Smooth muscle cell (in vitro differentiated cells): ENCODE results near the gene IL1RAP. TPM values are rescaled to one million over a fixed set of nuclear protein-coding genes. Genes with fewer than 3 reads are reported as not detected.

Experiments used
- DNase-seq: peaks from one replicate; lab custom pipeline; 2025; ENCODE audit not compliant: unreplicated experiment; lab: John Stamatoyannopoulos, UW
- H2AFZ ChIP-seq: fragments of 200-600 bp; sonication (generic); 2 replicates; pipeline ENCODE4 v1.6.0; 2016; ENCODE audit warnings: antibody characterized with exemption, low read depth, mild to moderate bottlenecking
- H3F3A ChIP-seq: fragments of 200-600 bp; sonication (generic); 2 replicates; pipeline ENCODE4 v1.6.0; 2017; ENCODE audit warnings: antibody characterized with exemption, low read depth
- H3K27ac ChIP-seq: fragments of 200-600 bp; sonication (generic); 2 replicates; pipeline ENCODE4 v1.5.1; 2016; ENCODE audit warnings: low read depth, mild to moderate bottlenecking
- H3K27me3 ChIP-seq: fragments of 200-600 bp; sonication (generic); 2 replicates; pipeline ENCODE4 v1.6.1; 2016; ENCODE audit warnings: low read depth, mild to moderate bottlenecking
- H3K36me3 ChIP-seq: fragments of 200-600 bp; sonication (generic); 2 replicates; pipeline ENCODE4 v1.5.1; 2016; ENCODE audit warnings: low read depth
- H3K4me1 ChIP-seq: fragments of 200-600 bp; sonication (generic); 2 replicates; pipeline ENCODE4 v1.5.1; 2016; ENCODE audit warnings: low read depth
- H3K4me2 ChIP-seq: fragments of 200-600 bp; sonication (generic); 2 replicates; pipeline ENCODE4 v1.6.0; 2016; ENCODE audit warnings: mild to moderate bottlenecking
- H3K4me3 ChIP-seq: fragments of 200-600 bp; sonication (generic); 2 replicates; pipeline ENCODE4 v1.5.1; 2016; ENCODE audit warnings: mild to moderate bottlenecking
- H3K79me2 ChIP-seq: fragments of 200-600 bp; sonication (generic); 2 replicates; pipeline ENCODE4 v1.6.0; 2016; ENCODE audit warnings: low read depth, mild to moderate bottlenecking
- H3K9ac ChIP-seq: fragments of 200-600 bp; sonication (generic); 2 replicates; pipeline ENCODE4 v1.6.0; 2016; ENCODE audit warnings: low read depth
- H3K9me3 ChIP-seq: fragments of 200-600 bp; sonication (generic); replicated peaks from 2 replicates; pipeline ENCODE4 v1.5.1; 2016; ENCODE audit warnings: low read depth
- H4K20me1 ChIP-seq: fragments of 200-600 bp; sonication (generic); 2 replicates; pipeline ENCODE4 v1.6.0; 2016; ENCODE audit warnings: low read depth
- CTCF ChIP-seq: fragments of 200-600 bp; sonication (generic); IDR thresholded peaks from 2 replicates; pipeline ENCODE4 v1.5.1; 2017; ENCODE audit warnings: borderline replicate concordance, mild to moderate bottlenecking, antibody characterized with exemption; ENCODE audit not compliant: insufficient read depth, poor library complexity, severe bottlenecking
- WGBS: methylation state at CpG from one replicate; pipeline ENCODE4 v1.1.7; 2016; ENCODE audit warnings: low lambda C conversion rate; 5-methylcytosine and 5-hydroxymethylcytosine counted together
- polyA plus RNA-seq: library from polyadenylated mRNA; unstranded; fragments of >200 nt; fragmentation: Nextera tagmentation; extraction: Ambion mirVana; gene quantifications from 2 replicates; pipeline ENCODE4 v1.2.1, GENCODE V29; 2016
- total RNA-seq: library from RNA; depleted of rRNA; stranded (reverse); fragments of >200 nt; gene quantifications from 2 replicates; pipeline ENCODE4 v1.2.3, GENCODE V29; 2014

The IL1RAP gene
- total and polyA plus RNA-seq, 2 experiments from 2014 or later, result 13.5 to 49.1 TPM

GRCh38 chr3:190546881-190547510 is 33.1 kb downstream of the IL1RAP start:
- no peaks in the 10 kb centered on the region for H3K4me1 ChIP-seq
- DNase-seq, result no peak
- H3K36me3 ChIP-seq, result no peaks in the 10 kb centered on the region
- H3K4me2 ChIP-seq, result peak overlapping the region; percentile 24
- no peak overlapping the region for H2AFZ ChIP-seq
- TF ChIP-seq CTCF, result no peak
- H3F3A ChIP-seq, result no peaks in the 10 kb centered on the region
- 51% methylated on average over 6 of the region's 6 CpGs for WGBS
- no peaks in the 10 kb centered on the region for H4K20me1 ChIP-seq
- H3K4me3 ChIP-seq, result no peak overlapping the region
- no peak overlapping the region for H3K27ac ChIP-seq
- peaks cover under 1% of the 10 kb centered on the region for H3K79me2 ChIP-seq
- H3K9me3 ChIP-seq, result no peaks in the 10 kb centered on the region
- H3K27me3 ChIP-seq, result peaks cover 39% of the 10 kb centered on the region
- H3K9ac ChIP-seq, result no peak overlapping the region

- WGBS, result 100% methylated on average over 2 of the region's 2 CpGs
- H3K9ac ChIP-seq, result no peak overlapping the region
- no peaks in the 10 kb centered on the region for H3K36me3 ChIP-seq
- no peaks in the 10 kb centered on the region for H3F3A ChIP-seq
- no peak overlapping the region for H3K4me3 ChIP-seq
- peaks cover 28% of the 10 kb centered on the region for H3K27me3 ChIP-seq
- no peak for DNase-seq
- H3K27ac ChIP-seq, result no peak overlapping the region
- TF ChIP-seq CTCF, result no peak
- no peaks in the 10 kb centered on the region for H3K4me1 ChIP-seq
- no peak overlapping the region for H3K4me2 ChIP-seq
- no peaks in the 10 kb centered on the region for H4K20me1 ChIP-seq
- no peaks in the 10 kb centered on the region for H3K9me3 ChIP-seq
- H3K79me2 ChIP-seq, result no peaks in the 10 kb centered on the region
- H2AFZ ChIP-seq, result no peak overlapping the region
These were observed 34.3 kb downstream of the IL1RAP start for GRCh38 chr3:190548031-190548656.

GRCh38 chr3:190552021-190552420 is 38.1 kb downstream of the IL1RAP start:
- Histone ChIP-seq H3K27ac (no peak overlapping the region), H3K9me3 (no peaks in the 10 kb centered on the region), H3K4me3 (no peak overlapping the region), H3K27me3 (peaks cover 9% of the 10 kb centered on the region), H3K36me3 (peaks cover 6% of the 10 kb centered on the region), H3F3A (no peaks in the 10 kb centered on the region), H2AFZ (no peak overlapping the region), H3K4me2 (no peak overlapping the region), H3K4me1 (no peaks in the 10 kb centered on the region), H3K79me2 (no peaks in the 10 kb centered on the region), H4K20me1 (no peaks in the 10 kb centered on the region), H3K9ac (no peak overlapping the region)
- no peak for TF ChIP-seq CTCF
- DNase-seq, result no peak
